Measurements from ENCODE around the gene NFAM1.

DNA sequence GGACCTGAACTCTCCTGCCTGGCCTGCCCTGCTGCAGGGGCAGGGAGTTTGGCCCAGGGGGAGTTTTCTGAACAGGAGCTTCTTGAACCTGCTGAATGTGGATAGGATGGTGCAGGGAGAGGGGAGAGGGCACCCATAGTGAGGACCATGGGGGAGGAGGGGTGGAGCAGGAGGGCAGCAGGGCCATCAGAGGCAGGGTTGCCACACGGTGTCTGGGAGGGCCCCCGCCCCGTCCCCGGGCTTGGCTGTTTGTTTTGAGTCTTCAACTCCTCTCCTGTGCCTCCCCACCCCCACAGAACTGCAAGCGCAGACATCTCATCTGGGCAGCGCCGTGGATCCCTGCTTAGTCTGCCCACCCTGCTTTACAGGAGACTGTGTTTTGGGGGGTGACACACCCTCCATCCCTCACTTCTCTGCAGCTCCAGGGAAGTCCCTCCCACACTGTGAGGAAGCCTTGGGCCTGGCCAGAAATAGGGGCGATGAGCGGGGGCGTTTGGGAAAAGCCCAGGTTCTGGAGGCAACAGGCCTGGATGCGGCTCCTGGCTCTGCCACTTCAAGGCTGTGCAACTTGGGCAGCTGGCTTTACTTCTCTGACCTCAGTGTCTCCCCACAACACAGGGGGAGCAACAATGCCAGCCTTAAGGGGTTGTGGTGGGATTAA lies 14.4 kb downstream of the NFAM1 start:
- TF ChIP-seq, protein P1, sequence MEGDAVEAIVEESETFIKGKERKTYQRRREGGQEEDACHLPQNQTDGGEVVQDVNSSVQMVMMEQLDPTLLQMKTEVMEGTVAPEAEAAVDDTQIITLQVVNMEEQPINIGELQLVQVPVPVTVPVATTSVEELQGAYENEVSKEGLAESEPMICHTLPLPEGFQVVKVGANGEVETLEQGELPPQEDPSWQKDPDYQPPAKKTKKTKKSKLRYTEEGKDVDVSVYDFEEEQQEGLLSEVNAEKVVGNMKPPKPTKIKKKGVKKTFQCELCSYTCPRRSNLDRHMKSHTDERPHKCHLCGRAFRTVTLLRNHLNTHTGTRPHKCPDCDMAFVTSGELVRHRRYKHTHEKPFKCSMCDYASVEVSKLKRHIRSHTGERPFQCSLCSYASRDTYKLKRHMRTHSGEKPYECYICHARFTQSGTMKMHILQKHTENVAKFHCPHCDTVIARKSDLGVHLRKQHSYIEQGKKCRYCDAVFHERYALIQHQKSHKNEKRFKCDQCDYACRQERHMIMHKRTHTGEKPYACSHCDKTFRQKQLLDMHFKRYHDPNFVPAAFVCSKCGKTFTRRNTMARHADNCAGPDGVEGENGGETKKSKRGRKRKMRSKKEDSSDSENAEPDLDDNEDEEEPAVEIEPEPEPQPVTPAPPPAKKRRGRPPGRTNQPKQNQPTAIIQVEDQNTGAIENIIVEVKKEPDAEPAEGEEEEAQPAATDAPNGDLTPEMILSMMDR (IDR thresholded peaks at IDR 0.05; ENCODE audit: poor library complexity): no peak
- no peak for TF ChIP-seq EZH2phosphoT487 (IDR thresholded peaks at IDR 0.05; ENCODE audit: low read depth, severe bottlenecking, unreplicated experiment)
